GM21723 (cell line): ENCODE data around the gene PDCD10.
A peak's percentile ranks its signal among the peaks of the same experiment; 100 is the strongest.

Experiments used
- ATAC-seq: cut with Tn5 transposase; IDR thresholded peaks from one replicate; pipeline ENCODE4 v1.9.1; 2021; ENCODE audit warnings: mild to moderate bottlenecking, moderate library complexity; ENCODE audit not compliant: unreplicated experiment

Gene PDCD10

GRCh38 chr3:167735233-167736138 lies 794 bp upstream of the PDCD10 start, which contains the start of gene SERPINI1:
Gene SERPINI1 (plus strand): TSS chr3:167735721. CDS start chr3:167789129, 53,408 bp downstream.
- peak; percentile 69 for ATAC-seq

GRCh38 chr3:167733961-167734497 lies 663 bp downstream of the PDCD10 start:
- ATAC-seq: no peak

GRCh38 chr3:167732313-167733065 lies 2.2 kb downstream of the PDCD10 start:
- no peak for ATAC-seq

GRCh38 chr3:167731393-167731792 lies 3.3 kb downstream of the PDCD10 start:
- no peak for ATAC-seq

- no peak for ATAC-seq
Measured at GRCh38 chr3:167729591-167729990, 5.1 kb downstream of the PDCD10 start.

- ATAC-seq: no peak
Measured at GRCh38 chr3:167728632-167729323, 5.9 kb downstream of the PDCD10 start.

GRCh38 chr3:167728176-167728575 lies 6.5 kb downstream of the PDCD10 start:
- no peak for ATAC-seq

- no peak for ATAC-seq
Measured at GRCh38 chr3:167723872-167724271, 10.8 kb downstream of the PDCD10 start.

- no peak for ATAC-seq
Measured at GRCh38 chr3:167723025-167723512, 11.6 kb downstream of the PDCD10 start.

GRCh38 chr3:167718582-167718981 lies 16.1 kb downstream of the PDCD10 start:
- no peak for ATAC-seq

GRCh38 chr3:167716920-167717319 lies 17.8 kb downstream of the PDCD10 start:
- no peak for ATAC-seq

GRCh38 chr3:167714871-167715270 lies 19.8 kb downstream of the PDCD10 start:
- ATAC-seq: no peak

- no peak for ATAC-seq
Measured at GRCh38 chr3:167712445-167712844, 22.2 kb downstream of the PDCD10 start.

DNA sequence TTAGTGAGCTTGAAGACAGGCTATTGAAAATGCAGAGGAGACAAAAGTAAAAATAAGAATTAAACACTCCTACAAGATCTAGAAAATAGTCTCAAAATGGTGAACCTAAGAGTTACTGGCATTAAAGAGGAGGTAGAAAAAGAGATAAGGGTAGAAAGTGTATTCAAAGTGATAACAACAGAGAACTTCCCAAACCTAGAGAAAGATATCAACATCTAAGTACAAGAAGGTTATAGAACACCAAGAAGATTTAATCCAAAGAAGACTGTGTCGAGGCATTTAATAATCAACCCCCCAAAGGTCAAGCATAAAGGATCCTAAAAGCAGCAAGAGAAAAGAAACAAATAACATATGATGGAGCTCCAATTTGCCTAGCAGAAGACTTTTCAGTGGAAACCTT lies 23.3 kb downstream of the PDCD10 start:
- ATAC-seq: no peak

GRCh38 chr3:167710552-167710951 lies 24.1 kb downstream of the PDCD10 start:
- ATAC-seq: no peak

GRCh38 chr3:167709690-167710089 lies 25.0 kb downstream of the PDCD10 start:
- no peak for ATAC-seq

DNA sequence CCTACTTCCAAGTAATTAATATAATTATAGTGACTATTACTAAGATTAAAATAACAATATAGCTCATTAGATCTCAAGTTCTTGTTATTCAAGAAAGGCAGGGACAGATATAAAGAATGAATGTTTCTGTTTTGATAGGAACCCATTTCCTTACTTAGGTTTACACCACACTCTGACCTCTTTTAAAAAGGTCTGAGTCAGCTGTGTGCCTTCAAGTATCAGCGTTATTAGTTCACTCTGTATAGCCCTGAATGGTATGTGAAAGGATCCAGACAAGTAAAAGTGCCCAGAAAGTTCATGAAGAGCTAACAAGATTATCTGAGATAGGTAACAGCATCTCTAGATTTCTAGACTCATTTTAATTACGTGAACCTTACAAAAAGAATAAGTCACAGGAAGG lies 28.9 kb downstream of the PDCD10 start:
- ATAC-seq: no peak

DNA sequence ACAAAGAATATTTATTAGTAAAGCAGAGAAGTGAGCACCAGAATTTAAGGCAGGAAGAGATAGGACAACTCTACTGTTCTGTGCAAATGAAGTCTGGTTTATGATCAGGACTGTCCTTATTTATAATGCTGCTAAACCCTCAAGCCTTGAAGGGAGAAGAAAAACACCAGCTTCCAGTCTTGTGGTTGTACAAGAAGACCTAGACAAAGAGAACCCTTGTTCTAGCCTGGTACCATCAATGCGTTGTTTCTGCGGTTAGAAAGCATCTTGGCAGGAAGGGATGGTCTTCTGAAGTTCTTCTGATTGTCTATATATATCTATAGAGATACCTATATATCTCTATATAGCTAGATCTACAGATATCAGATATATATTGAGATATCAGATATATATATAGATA lies 33.8 kb downstream of the PDCD10 start:
- ATAC-seq: no peak

DNA sequence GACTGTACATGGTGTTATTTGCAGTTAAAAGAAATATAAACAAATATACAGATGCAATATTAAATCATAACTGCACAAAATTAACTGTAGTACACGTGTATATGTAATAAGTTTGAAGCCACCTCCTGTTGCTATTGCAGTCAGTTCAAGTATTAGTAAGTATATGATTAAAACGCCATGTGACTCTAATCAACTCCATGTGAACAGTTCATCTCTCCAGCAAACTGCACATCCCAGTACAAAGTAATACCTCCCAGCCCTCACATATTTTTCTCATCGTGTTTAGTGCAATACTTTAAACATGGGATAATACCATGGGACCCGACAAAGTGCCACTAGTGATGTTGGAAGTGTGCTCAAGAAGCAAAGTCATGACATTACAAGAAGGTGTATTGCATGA lies 34.6 kb downstream of the PDCD10 start:
- ATAC-seq: no peak

DNA sequence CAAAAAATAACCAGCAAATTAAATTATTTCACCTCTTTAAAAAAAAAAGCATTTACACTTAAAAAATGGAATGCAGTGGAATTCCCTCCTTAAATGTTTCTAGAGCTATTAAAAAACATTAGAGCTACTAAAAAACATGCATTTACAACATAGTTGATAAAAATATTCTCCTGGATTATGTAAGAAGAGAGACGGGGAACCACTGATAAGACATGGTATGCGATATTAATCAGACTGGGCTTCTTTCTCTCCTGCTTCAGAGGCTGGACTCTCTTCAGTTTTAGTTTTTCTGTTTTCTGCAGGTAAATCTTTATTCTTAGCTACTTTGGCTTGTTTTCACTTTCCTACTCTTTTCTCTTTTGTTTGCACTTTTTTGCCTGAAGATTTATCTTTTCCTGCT lies 40.6 kb downstream of the PDCD10 start:
- ATAC-seq: no peak

DNA sequence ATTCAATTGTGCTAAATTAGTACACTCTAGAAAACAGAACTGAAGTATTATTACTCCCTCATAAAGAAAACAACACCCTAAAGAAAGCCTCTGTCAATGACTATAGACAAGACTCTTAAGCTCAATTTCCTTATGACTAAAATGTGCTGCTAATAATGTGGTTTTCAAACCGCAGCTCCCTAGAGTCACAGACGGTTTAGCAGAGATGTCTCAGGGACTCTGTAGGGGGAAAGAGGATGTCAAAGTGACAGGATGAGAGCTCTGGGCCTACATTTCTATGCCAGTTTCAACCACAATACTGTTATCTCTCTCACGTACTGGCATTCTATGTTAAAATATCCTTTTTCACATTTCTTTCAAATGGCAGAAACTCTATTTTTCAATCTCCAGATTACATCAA lies 43.3 kb downstream of the PDCD10 start:
- ATAC-seq: peak; percentile 100
